ENCODE measurements around the gene TM9SF2. TPM values are rescaled to one million over a fixed set of nuclear protein-coding genes. Genes with fewer than 3 reads are reported as not detected.
"Not testable (repeated sequence)": the region's sequence is repeated elsewhere in the genome, so short reads cannot be mapped to it uniquely, and the experiment has no call there.

Gene TM9SF2
- polyA plus RNA-seq, 4 donors, result 205 to 250 (median 240) TPM

- peak in 2 of 4 donors; percentile 4 to 8 for DNase-seq (ENCODE audit: low read depth in 4 of 4, low spot score in 3 of 4)
Observed at GRCh38 chr13:99528547-99528946, 27.3 kb downstream of the TM9SF2 start.

DNA sequence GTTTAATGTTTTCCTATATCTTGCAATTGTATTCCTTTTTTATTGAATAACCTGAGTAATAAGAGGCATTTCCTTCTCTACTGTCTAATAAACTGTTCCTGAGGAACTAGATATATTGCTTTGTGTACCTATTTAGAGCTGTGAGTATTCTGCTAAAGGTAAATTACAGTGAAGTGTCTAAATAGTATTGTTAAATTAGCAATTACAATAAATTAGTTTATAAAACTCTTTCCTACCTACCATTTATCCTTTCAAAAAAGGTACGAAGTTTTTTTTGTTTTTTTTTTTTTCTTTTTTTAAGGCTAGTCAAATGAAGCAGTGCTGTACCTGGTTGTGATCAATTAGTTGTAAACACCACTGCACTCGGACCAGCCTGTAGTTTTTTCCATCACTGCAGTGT lies 34.8 kb downstream of the TM9SF2 start:
- DNase-seq (ENCODE audit: low read depth in 4 of 4, low spot score in 3 of 4), result no peak

DNA sequence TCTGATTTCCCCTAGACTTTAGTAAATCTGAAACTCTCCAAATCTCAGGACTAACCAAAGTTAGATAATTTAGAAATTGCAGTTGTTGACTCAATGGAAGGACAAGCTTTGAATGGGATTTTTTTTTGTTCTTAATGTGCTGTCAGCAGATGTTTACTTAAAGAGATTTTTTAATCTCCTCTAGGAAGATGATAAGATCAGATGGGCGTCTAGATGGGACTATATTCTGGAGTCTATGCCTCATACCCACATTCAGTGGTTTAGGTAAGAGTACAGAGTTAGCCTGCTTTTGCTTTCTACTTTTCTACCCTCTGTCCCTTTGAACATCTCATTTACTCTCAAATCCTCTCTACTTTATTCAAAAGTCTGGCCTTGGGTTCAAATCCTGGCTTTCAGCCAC lies 39.3 kb downstream of the TM9SF2 start:
- no peak for DNase-seq (ENCODE audit: low read depth in 4 of 4, low spot score in 3 of 4)

DNA sequence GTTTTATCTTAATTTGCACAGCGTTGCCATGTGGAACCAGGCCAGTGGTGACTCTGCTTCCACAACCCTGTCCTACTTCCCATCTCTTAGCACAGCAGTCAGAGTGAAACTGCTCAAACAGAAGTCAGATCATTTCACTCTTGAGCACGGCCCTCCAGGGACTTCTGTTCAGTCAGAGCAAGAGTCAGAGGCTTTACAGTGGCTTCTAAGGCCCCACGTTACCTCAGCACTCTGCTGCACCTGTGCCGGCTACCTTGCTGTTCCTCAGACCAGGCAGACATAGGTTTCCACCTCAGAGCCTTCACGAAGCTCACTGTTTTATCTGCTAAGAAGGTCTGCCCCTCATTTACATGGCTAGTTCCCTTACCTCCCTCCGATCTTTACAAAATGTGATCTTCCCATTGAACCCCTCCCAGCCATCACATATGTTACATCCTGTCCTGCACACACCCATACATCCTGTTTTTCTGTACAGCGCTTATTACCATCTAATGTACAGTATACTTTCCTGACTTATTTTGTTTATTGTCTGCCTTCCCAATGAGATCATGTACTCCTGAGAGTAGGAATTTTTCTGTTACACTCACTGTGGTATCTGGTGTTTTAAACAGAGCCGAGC lies 41.6 kb downstream of the TM9SF2 start:
- DNase-seq (ENCODE audit: low read depth in 4 of 4, low spot score in 3 of 4), result no peak

GRCh38 chr13:99545361-99545760 lies 44.1 kb downstream of the TM9SF2 start:
- DNase-seq (ENCODE audit: low read depth in 4 of 4, low spot score in 3 of 4), result no peak

DNA sequence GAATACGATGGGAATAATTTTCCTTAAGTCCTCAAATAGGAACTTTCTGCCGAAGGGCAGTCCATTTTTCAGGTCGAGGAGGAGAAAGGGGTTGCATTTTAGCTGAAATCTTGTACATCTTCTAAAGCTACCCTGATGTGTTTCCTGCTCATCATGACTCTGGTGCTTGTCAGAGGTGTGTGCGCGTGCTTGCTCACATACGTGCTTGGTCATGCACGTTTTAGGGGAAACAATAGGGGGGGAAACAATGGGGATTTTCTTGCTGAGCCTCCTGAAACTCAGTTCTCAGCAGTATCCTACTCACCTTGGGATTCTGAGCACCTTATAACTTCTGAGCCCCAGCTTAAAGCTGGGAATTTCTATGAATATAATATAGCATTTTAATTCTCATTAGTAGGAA lies 44.7 kb downstream of the TM9SF2 start:
- DNase-seq (ENCODE audit: low read depth in 4 of 4, low spot score in 3 of 4), result no peak

DNA sequence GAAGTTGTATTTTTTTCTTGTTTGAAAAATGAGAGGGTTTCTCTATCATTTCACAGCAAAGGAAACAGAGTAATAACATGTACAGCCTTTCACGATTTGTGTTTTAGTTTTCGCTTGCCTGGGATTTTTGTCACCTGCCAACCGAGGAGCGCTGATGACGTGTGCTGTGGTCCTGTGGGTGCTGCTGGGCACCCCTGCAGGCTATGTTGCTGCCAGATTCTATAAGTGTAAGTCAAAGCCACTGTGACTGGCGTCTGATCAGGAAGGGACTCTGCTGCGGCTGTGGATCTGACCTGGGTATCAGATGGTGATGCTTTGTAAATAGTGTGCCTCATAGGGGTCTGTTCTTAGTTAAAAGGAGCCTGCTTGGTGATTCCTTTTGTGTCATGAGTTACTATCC lies 45.6 kb downstream of the TM9SF2 start:
- DNase-seq (ENCODE audit: low read depth in 4 of 4, low spot score in 3 of 4), result no peak

DNA sequence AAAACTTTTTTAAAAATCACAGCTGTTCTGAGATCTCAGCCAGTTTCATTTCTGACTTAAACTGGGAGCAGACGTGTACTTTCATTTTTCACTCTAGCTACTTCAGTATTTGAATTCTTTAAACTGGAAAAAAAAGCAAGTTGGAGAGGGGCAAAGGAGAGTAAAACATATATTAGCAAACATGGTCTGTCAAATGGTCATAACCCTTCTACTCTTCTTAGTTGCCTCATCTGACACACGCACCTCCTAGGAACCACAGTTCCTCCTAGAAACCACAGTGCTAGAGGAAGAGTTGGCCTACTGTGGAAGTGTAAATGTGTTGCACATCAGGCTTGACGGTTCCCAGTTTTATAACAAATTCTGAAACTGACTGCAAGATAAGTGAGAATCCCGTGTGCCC lies 47.2 kb downstream of the TM9SF2 start:
- no peak for DNase-seq (ENCODE audit: low read depth in 4 of 4, low spot score in 3 of 4)

- DNase-seq (ENCODE audit: low read depth in 4 of 4, low spot score in 3 of 4), result no peak
Observed at GRCh38 chr13:99553033-99553432, 51.8 kb downstream of the TM9SF2 start.

DNA sequence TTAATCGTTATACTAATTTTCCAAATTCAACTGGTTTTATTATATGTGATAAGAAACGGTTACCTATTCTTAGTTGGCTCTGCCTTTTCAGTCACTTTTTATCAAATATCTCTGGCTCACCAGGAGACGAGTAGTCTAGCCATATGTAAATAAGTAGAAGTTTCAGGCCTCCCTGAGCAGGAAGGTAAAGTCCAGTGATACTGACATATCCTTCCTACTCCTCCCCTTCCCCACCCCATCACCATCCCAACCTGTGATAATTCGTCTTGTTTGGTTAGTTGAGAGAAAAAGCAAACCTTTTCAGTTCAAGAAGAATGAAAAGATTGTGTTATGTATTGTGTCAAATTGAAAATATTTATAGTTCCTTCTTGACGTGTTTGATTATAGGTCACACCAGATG lies 53.9 kb downstream of the TM9SF2 start:
- no peak for DNase-seq (ENCODE audit: low read depth in 4 of 4, low spot score in 3 of 4)

DNA sequence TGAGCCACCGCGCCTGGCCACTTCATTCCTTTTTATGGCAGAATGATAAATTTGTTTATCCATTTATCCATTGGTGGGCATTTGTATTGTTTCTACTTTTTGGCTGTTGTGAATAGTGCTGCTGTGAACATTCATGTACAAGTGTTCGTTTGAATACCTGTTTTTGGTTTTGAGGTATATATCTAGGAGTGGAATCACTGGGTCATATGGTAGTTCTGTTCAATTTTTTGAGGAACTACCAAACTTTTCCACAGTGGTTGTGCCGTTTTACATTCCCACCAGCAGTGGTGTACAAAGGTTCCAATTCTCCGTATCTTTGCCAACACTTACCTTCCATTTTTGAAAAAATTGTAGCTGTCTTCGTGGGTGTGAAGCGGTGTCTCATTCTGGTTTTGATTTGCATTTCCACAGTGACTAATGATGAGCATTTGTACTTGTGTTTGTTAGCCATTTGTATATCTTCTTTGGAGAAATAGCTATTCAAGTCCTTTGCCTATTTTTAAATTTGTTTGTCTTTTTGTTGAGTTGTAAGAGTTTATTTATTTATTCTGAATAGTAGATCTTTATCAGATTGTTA lies 55.7 kb downstream of the TM9SF2 start:
- DNase-seq (ENCODE audit: low read depth in 4 of 4, low spot score in 3 of 4), result no peak

- no peak for DNase-seq (ENCODE audit: low read depth in 4 of 4, low spot score in 3 of 4)
Observed at GRCh38 chr13:99558570-99559180, 57.4 kb downstream of the TM9SF2 start.

GRCh38 chr13:99559560-99559959 lies 58.3 kb downstream of the TM9SF2 start:
- no peak for DNase-seq (ENCODE audit: low read depth in 4 of 4, low spot score in 3 of 4)

DNA sequence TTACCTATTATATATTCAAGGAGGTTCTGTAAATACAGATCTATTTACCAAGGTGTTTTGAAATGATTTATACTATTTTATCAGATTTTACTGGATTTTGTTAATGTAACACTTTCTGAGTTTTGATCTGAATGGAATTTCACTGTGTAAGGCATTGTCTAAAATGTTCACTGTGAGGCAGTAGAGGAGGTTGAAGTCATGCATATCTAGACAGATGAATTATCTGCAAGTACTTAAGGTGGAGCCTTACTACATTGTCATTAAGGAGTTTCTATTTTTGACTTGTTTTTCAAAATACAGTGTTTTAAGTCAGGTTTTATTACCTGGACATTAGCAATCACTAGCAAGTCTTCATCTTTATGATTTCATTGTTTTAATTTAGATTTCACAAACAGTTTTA lies 62.1 kb downstream of the TM9SF2 start:
- DNase-seq (ENCODE audit: low read depth in 4 of 4, low spot score in 3 of 4), result no peak

- DNase-seq (ENCODE audit: low read depth in 4 of 4, low spot score in 3 of 4), result no peak
Observed at GRCh38 chr13:99564386-99564785, 63.1 kb downstream of the TM9SF2 start.

DNA sequence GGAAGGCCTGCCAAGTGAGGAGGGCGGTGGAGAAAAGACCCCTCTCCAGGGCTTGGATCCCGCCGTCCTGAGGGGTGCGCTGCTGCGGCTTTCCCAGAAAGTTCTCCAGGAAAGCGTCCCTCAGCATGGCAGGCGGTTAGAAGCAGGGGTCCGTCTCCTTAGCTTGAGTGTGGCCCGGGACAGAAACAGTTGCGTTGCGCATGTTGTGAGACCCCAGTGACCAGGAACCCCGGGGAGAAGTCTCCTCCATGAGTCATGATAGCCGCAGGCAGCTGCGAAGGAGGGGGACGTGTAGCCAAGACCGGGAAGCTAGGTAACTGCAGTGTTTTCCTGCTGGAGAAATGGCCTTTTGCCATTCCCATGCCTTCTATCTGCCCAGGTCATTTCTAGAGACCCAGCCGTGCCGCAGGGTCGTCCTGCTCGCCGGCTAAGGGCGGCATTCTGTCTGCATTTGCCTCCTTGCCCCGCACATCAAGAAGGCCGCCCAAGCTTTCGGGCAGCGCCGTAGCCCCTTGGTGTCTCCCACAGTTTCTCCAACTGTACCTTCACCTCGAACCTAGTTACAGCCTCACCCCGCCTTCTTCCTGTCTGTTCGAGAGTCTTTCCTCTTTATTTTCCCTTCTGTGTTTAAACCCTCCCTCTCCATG lies 64.3 kb downstream of the TM9SF2 start:
- DNase-seq (ENCODE audit: low read depth in 4 of 4, low spot score in 3 of 4), result no peak

DNA sequence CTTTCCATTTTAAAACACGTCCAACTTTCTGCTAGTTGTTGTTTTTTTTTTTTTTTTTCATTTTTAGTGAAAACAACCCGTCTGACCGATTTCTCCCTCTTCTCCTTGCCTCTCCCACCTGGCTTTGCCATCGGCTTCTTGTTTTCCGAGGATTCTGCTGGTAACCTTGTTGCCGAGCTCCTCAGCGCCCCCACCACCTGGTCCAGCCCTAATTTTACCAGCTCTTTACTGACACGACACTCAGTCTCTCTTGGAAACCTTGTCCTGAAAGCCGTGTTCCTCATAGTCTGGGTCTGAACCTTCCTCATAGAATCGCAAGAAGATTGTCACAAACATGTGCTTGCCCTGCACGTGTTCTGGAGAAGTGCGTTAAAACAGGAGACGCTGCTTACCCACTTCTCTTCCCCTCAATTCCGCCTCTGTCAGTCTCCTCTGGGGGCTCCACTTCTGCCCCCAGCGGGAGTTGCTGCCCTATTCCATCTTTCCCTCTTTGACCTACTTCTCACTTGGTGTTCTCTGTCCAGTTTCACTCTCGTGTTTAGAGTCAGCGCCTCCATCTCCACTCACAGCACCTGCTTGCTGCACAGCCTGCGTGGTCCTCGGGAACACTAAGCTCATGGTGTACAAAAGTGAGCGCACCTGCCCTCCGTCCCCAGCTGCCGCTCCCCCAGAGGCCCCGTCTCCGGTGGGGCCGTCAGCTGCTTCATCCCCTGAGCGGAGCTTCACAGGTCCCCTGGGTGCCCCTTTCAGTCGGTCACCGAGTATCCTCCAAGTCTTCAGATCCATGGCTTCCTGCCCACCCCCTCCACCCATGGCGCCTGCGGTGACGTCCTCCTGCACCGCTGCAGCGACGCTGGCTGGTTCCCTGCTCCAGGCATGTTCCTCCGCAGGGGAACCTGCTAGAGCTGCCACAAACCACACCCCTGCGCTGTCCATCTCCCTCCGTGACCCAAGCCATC lies 65.1 kb downstream of the TM9SF2 start:
- DNase-seq (ENCODE audit: low read depth in 4 of 4, low spot score in 3 of 4), result no peak

- not testable (repeated sequence) for DNase-seq (ENCODE audit: low read depth in 4 of 4, low spot score in 3 of 4)
Observed at GRCh38 chr13:99568901-99569300, 67.6 kb downstream of the TM9SF2 start.

DNA sequence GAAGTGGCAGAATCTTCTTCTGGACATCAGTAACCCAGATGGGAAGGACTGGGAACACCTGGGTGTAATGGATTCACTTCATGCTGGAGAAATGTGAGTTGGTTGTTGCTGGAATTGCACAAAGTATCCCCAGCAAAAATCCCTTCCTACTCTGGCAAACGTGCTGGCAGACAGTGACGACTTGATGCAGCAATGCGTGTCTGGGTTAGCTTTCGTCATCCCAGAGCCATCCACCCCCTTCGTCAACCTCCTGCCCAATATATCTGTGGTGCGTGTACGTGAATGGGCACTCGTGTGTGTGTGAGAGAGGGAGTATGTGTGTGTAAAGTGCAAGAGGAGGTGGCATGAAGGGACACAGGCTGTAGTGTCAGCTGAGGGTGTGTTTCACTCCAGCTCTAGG lies 70.9 kb downstream of the TM9SF2 start:
- DNase-seq (ENCODE audit: low read depth in 4 of 4, low spot score in 3 of 4), result no peak

GRCh38 chr13:99572921-99573320 lies 71.6 kb downstream of the TM9SF2 start:
- DNase-seq (ENCODE audit: low read depth in 4 of 4, low spot score in 3 of 4), result no peak

Measured in right renal pelvis (tissue), 4 donors.